Kidney (tissue), 14 donors: Measurements from ENCODE around the gene ADGRA1. TPM values are rescaled to one million over a fixed set of nuclear protein-coding genes. Genes with fewer than 3 reads are reported as not detected.
"Not testable (repeated sequence)": the region's sequence is repeated elsewhere in the genome, so short reads cannot be mapped to it uniquely, and the experiment has no call there.

Experiments
- DNase-seq, 5 donors: peaks; one replicate each; pipeline ENCODE4 v3.0.0-alpha.2; 2013 to 2020
- FAIRE-seq: peaks from 2 replicates; lab custom pipeline; 2012; peaks lifted over from hg19 to GRCh38; lab: Jason Lieb, UNC
- H3K27ac ChIP-seq, 2 donors: one replicate each; pipeline ENCODE4 v1.7.0; 2013; ENCODE audit warnings: low read depth in 2 of 2, low read length in 2 of 2, inconsistent platforms in 1 of 2
- H3K27me3 ChIP-seq: one replicate; pipeline ENCODE4 v1.7.1; 2013; ENCODE audit warnings: low read length, inconsistent platforms; ENCODE audit not compliant: control insufficient read depth, insufficient read depth
- H3K36me3 ChIP-seq, 3 donors: one replicate each; pipeline versions ENCODE4 v1.7.0 to v1.7.1; 2013; ENCODE audit warnings: low read length in 3 of 3, control low read depth in 1 of 3, inconsistent platforms in 1 of 3; ENCODE audit not compliant: insufficient read depth in 3 of 3, control insufficient read depth in 2 of 3
- H3K4me1 ChIP-seq, 3 donors: one replicate each; pipeline versions ENCODE4 v1.7.0 to v1.7.1; 2013; ENCODE audit warnings: low read length in 3 of 3, inconsistent platforms in 1 of 3, low read depth in 1 of 3; ENCODE audit not compliant: control insufficient read depth in 2 of 3, insufficient read depth in 2 of 3
- H3K4me3 ChIP-seq, 3 donors: one replicate each; pipeline versions ENCODE4 v1.7.0 to v1.8.1; 2013; ENCODE audit warnings: low read length in 3 of 3, control low read depth in 1 of 3, inconsistent platforms in 1 of 3
- H3K9ac ChIP-seq, 3 donors: one replicate each; pipeline versions ENCODE4 v1.7.0 to v1.7.1; 2013; ENCODE audit warnings: low read length in 3 of 3, control low read depth in 1 of 3, inconsistent platforms in 1 of 3
- H3K9me3 ChIP-seq, 3 donors: one replicate each; pipeline versions ENCODE4 v1.7.0 to v1.7.1; 2013; ENCODE audit warnings: low read length in 3 of 3, control low read depth in 1 of 3, inconsistent platforms in 1 of 3; ENCODE audit not compliant: control insufficient read depth in 2 of 3, insufficient read depth in 1 of 3
- CTCF ChIP-seq: IDR thresholded peaks from 3 replicates; pipeline ENCODE4 v1.5.1; 2012; ENCODE audit warnings: mild to moderate bottlenecking, moderate library complexity, borderline replicate concordance; ENCODE audit not compliant: insufficient read depth; ENCODE audit errors: extremely low read depth
- intact Hi-C: fragments of 100-400 bp; cut with DNase I; formaldehyde crosslinking; loops from one replicate; pipeline ENCODE4 v1.11.1; 2022
- polyA plus RNA-seq: library from polyadenylated mRNA; stranded (reverse); fragments of 350-450 nt; fragmentation: Illumina TruSeq; extraction: RNeasy Lipid Tissue Mini Kit (QIAGEN cat#74804); gene quantifications from one replicate; pipeline ENCODE4 v1.2.3, GENCODE V29; 2014; ENCODE audit warnings: low read depth, low replicate concordance; ENCODE audit not compliant: insufficient read depth
- total RNA-seq: library from RNA; stranded (reverse); fragmentation: NEBNext Ultra II Directional; extraction: Animal tissue kit (Norgen Biotek cat#: 25700); gene quantifications from one replicate; pipeline ENCODE4 v1.2.1, GENCODE V29; 2021
- donor health status: control.
- donor health status: control.
- donor health status: control.
- donor health status: control.
- donor health status: control.
- donor health status: DM: yes; HTN: yes; CAD: no.
- donor health status: Normal renal cell carcinoma (clear cell type).

Gene ADGRA1
- total and polyA plus RNA-seq, 2 donors from 2014 or later = 0.91 to 1.1 TPM

GRCh38 chr10:133109711-133110110 lies 22.0 kb downstream of the ADGRA1 start:
- H3K9me3 ChIP-seq = peaks cover 0 to 9% (median 2%) of the 10 kb centered on the region in 3 donors
- no peak overlapping the region for H3K9ac ChIP-seq
- no peak overlapping the region for H3K4me3 ChIP-seq
- H3K4me1 ChIP-seq = no peaks in the 10 kb centered on the region
- H3K27me3 ChIP-seq = no peaks in the 10 kb centered on the region
- intact Hi-C loops = no loop called here
- no peak for DNase-seq
- H3K27ac ChIP-seq = no peak overlapping the region
- H3K36me3 ChIP-seq = no peaks in the 10 kb centered on the region
- FAIRE-seq = no peak
- no peak for TF ChIP-seq CTCF

GRCh38 chr10:133110133-133110532 lies 22.4 kb downstream of the ADGRA1 start:
- Histone ChIP-seq H3K27me3 (no peaks in the 10 kb centered on the region), H3K9ac (no peak overlapping the region), H3K4me3 (no peak overlapping the region), H3K9me3 (peaks cover 0 to 9% (median 2%) of the 10 kb centered on the region in 3 donors), H3K36me3 (no peaks in the 10 kb centered on the region), H3K4me1 (no peaks in the 10 kb centered on the region), H3K27ac (no peak overlapping the region)
- TF ChIP-seq CTCF = no peak
- no peak for DNase-seq
- intact Hi-C loops = no loop called here
- no peak for FAIRE-seq

- Histone ChIP-seq H3K27ac (no peak overlapping the region), H3K4me1 (no peaks in the 10 kb centered on the region), H3K9me3 (peaks cover 0 to 9% (median 2%) of the 10 kb centered on the region in 3 donors), H3K9ac (no peak overlapping the region), H3K4me3 (no peak overlapping the region), H3K36me3 (no peaks in the 10 kb centered on the region), H3K27me3 (no peaks in the 10 kb centered on the region)
- no peak for FAIRE-seq
- DNase-seq = no peak
- no peak for TF ChIP-seq CTCF
- intact Hi-C loops = no loop called here
Measured at GRCh38 chr10:133110609-133111275, 23.0 kb downstream of the ADGRA1 start.

- H3K9ac ChIP-seq, intact Hi-C loops, DNase-seq, FAIRE-seq, H3K9me3 ChIP-seq, H3K36me3 ChIP-seq, H3K27ac ChIP-seq, H3K4me3 ChIP-seq, H3K4me1 ChIP-seq, H3K27me3 ChIP-seq: not testable (repeated sequence)
Measured at GRCh38 chr10:133111640-133112039, 23.9 kb downstream of the ADGRA1 start.
